NCI-H2107 (cell line): ENCODE results near the gene GDA.
"Not testable (repeated sequence)": the region's sequence is repeated elsewhere in the genome, so short reads cannot be mapped to it uniquely, and the experiment has no call there.

Experiments used
- DNase-seq: peaks from one replicate; lab custom pipeline; 2025; lab: John Stamatoyannopoulos, UW

Gene GDA

DNA sequence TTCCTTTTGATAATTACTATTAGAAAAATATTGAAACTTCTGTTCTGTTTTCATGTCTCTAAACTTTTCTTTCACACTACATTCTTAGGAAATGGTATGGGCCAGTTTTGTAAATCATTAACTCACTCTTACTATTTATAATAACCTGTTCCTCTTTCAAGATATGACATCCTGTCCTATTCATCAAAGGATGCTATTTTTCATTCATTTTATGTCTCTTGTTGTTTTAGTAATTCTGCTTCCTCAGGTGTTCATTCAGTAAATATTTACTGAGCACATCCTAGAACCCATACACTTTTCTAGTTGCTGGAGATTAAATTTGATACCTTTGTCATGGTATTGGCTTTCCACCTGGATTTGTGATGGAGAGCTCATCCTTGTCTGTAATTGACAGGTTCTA, 58.0 kb downstream of the GDA start:
- DNase-seq, result no peak

DNA sequence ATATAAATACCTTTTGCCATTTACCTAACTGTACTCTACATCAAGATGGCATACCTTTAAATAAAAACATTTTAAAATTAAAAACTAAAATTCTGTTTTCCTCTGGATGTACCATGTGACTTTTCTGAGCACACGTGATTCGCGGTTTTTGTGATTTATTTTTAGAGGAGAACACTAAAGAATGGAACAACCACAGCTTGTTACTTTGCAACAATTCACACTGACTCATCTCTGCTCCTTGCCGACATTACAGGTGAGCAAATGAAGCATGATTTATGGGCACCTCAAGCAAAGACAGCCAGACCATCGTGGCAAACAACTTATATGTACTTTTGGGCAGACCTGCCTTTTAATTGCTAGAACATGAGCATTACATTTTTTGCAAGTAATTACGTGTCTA, 61.3 kb downstream of the GDA start:
- no peak for DNase-seq

DNA sequence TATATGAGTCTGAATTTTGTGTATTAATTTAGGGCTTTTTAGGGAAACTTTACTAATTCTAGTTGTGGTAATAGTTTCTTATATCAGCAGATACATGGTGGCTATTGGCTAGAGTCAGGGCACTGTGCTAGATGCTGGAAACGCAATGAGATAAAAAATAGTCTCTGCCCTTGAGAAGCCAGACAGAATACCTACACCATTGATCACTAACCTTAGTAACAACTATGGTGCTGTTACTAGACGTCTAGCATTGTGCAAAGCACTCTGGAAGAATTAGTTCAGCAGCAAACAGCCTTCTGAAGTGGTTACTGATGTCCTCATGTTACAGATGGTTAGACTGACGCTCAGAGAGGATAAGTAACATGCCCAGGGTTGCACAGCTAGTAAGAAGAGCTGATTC, 61.8 kb downstream of the GDA start:
- no peak for DNase-seq

DNA sequence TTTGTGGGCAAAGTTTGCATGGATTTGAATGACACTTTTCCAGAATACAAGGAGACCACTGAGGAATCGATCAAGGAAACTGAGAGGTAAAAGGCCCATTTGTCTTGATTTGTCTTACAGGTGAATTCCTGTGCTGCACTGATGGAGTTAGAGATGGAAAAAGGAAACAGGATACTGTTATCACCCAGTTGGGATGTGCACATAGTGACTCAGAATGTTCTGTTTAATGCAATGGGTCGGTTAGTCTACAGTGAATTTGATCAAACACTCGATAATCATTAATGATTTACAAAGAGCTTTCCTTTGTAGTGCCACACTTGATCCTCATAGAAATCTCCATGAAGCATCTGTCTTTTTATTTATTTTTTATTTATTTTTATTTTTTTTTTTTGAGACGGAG, 64.7 kb downstream of the GDA start:
- no peak for DNase-seq

DNA sequence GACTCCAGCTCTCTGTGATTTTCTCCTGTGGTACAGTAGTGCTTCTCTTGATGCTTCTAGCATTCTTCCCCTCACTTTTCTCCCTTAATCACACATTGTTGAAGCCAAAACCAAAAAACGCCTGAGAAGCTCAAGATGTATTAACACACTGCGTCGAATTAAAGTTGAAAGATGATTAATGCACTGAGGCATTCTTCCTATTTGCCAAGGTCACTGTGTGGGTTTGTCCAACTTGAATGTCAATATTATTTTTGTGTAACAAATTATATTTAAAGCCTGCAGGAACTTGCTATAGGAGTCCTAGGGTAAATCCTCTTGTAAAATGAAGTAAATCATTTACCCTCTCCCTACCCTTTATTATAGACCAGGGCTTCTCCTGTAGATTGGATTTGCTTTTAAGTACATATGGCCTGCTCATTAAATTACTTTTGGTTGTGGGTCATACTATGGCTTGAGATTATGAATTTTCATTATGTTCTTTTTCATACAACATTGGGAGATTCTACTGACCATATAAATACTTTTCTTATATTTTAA, 68.1 kb downstream of the GDA start:
- no peak for DNase-seq

DNA sequence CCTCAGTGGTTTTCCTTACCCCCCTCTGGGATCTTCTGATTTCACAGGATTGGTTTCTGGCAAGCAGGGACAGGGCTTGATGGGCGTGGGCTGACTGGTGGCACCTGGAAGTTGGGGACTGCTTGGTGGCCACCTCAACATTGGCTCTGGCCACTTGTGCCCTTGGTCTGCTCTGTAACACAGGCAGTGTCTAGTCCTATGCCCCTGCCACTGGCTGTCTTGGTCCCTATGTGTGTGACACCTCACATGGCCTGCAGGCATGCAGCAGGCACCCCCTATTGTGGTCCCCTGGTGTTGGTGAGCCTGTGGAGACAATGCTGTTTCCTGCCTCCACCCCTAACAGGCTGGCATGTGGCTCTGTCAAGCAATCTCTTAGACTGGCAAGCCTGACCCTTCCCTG, 71.3 kb downstream of the GDA start:
- no peak for DNase-seq

DNA sequence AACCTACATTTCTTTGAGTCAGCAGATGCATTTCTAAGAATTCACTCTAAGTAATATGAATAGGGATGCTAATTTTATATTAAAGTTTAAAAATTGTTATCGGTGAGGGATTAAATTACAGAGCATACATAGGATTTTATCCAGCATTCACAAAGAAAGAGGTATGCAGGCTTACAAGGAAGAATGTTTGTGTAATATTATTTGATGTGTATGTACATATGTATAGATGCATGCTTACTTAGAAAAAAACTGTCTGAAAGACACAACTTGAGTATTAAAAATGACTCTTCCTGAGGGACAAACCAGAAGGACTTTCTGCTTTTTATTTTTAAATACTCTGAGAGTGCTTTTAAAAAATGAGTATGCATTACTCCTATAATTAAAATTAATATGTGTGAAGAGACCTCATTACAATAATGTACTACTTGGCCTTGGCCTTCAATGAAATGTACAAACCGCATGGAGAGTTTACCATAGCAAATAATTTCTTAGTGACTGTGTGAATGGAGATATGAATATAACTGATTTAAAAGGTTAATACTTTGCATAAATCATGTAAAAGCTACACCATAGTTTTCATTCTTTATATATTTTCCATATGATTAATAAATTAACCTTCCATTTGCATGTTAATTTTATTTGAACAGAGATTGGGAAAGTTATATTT, 77.0 kb downstream of the GDA start:
- DNase-seq, result no peak

DNA sequence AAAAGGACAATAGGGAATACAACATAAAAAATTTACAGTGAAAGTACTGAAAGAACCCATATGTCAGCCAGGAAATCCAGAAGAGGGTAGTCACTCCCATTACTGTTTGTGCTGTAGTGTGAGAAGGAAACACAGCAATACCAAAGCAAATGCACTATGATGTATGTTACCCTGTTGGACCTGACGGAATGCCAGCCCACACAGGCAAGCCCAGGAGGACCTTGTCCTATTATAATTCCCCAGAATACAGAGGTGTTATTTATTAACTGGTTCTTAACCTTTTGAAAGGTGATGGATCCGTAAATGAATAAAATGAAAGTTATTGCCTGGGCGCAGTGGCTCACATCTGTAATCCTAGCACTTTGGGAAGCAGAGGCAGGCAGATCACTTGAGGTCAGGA, 79.0 kb downstream of the GDA start:
- DNase-seq, result no peak

DNA sequence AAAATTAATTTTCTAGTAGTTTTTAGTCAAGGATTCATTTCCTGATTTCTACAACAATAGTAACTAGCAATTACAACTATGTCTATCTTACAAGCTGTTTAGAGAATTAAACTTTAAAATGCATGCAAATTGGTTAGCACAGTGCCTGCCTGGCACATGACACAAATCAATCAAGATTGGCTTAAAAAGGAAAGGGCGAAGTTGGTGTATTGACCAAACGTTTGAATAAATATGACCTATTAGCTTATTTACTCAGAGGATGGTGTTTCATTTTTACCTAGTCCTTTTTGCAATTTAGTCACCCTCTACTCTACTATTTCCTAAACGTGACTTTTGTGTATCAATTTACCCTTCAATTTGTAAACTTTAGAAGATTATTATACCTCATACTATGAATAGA, 83.5 kb downstream of the GDA start:
- no peak for DNase-seq

DNA sequence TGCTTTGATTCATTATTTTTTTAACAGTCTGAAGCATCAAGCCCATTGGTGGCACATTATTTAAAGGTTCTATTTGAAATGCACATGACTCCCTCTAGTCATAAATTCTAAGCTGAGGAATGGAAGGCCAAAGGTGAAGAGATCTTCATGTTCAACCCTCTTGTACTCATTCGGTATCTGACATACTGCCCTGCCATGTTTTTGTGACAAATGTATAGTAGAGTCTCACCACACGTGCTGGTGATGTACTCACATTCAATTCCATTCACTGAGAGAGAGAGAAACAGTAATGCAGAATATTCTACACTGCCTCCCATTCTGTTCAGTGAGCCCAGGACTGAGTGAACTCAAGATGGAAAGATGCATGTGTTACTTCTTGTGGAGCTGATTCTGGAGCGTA, 98.3 kb downstream of the GDA start:
- no peak for DNase-seq

DNA sequence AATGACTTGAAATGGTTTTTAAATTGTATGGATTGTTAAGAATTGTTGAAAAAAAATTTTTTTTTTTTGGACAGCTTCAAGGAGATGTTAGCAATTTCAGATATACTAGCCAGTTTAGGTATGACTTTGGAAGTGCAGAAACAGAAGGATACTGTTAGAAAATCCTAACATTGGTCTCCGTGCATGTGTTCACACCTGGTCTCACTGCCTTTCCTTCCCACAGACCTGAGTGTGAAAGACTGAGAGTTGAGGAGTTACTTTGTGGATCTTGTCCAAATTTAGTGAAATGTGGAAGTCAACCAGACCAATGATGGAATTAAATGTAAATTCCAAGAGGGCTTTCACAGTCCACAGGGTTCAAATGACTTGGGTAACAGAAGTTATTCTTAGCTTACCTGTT, 102.3 kb downstream of the GDA start:
- no peak for DNase-seq

DNA sequence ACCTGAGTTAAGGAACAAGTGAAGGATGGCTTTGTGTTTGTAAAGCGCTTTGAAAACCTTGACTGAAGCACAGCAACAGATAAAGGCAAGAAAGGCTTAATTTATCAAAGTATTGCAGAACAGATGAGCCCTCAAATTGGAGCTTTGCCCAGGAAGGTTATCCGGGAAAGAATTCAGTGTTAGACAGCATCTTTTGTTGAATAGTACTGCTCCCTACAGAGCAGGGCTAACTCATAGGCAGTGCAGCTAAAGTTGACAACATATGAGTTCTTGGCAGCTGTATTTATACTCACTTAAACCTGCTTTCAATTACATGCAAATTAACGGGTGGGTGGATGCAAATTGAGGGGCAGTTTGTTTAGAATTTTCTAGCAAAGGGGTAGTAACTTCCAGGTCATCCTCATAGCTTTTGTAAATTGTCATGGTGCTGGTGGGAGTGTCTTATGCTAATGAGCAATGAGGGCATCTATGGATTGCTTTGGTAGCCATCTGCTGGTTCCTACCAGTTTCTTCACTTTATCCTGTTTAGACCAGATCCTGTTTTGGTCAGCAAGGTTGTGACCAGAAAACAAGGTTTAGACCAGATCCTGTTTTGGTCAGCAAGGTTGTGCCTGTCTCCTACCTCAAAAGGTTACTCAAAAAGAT, 105.8 kb downstream of the GDA start:
- no peak for DNase-seq

DNA sequence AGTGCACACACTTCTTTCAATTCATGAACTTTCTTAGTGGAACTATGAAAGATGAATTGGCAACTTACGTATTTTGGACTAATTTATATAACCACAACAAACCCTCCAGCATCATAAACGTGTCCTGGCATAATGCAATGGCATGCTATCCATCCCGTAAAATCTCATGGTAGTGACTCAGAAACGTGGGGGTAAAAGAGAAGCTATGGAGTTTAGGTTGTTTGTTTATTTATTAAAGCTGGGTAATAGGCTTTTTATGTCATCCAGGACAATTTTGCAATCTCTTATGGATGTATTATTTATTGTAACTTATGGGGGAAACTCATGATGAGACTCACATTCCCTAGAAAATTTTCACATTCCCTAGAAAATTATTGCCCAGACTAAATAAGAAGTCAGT, 106.3 kb downstream of the GDA start:
- DNase-seq, result no peak

DNA sequence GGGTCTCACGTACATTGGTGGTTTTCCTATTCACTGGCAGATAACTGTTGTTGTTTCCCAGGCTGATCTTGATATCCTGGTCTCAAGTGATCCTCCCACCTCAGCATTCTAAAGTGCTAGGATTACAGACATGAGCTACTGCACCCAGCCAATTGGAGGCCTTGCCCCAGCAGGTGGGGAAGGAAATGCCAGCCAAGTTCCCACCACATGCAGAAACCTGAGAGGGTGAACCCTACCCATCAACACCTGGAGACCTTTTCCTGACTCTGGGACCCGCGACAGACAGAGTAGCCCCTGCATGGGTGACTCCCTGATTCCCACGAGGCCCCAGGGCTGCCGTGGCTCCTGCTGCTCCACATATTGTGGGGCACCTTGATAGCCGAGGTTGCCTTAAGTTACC, 107.7 kb downstream of the GDA start:
- no peak for DNase-seq

DNA sequence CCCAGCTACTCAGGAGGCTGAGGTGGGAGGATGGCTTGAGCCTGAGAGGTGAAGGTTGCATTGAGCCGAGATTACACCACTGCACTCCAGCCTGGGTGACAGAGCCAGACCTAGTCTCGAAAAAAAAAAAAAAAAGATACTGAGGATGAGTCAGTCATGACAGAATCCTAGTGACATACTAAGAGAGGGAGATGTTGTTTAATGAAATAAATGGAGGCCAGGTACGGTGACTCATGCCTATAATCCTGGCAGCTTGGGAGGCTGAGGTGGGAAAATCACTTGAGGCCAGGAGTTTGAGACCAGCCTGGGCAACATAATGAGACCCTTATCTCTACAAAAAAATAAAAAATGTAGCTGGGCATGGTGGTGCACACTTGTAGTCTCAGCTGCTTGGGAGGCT, 108.6 kb downstream of the GDA start:
- no peak for DNase-seq

DNA sequence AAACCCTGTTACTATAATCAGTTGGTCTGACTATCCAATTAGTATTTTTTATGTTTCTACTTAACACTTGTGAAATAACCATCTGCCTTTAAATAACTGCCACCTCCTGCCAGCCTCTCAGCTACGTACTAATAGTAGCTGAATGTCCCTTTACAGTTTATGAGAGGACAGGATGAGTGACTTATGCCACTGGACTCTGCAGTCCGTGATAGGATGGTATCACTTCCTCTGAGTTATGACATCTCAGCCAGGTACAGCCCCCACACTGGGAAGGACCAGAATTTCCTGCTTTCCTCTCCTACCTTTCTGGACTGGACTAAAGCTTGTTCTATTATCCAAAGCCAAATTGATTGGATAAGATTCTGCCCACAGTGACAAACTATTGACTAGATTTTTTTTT, 112.8 kb downstream of the GDA start:
- DNase-seq, result no peak

DNA sequence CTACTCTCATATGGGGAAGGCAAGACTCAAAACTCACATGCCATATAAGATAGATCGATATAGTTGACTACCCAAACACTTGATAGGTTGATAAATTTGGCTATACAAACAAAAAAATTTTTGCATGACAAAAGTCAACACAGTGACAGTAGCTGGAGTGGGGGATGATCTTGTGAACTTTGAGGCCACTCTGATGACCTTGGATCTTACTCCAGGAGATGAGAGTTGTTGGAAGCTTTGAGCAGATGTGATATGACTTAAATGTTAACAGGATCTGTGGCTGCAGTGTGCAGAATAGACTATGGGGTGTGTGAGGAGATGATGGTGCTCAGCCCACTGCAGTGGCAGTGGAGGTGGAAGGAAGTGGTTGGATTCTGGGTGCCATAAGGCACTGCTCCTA, 114.3 kb downstream of the GDA start:
- DNase-seq, result no peak

DNA sequence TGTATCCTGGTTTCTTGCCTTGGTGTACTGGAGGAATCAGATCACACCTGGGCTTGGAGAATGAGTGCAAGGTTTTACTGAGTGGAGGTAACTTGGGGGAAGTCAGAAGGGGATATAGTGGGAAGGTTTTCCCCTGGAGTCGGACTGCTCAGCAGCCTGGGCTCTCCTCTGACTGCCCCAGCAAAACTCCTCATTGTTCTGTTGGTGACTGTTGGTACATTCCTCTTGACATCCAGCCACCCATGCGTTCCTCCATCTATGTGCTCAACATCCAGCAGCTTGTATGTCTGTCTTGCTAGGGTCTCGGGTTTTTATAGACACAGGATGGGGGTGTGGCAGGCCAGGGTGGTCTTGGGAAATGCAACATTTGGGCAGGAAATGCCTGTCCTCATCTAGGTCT, 119.7 kb downstream of the GDA start:
- DNase-seq, result no peak

DNA sequence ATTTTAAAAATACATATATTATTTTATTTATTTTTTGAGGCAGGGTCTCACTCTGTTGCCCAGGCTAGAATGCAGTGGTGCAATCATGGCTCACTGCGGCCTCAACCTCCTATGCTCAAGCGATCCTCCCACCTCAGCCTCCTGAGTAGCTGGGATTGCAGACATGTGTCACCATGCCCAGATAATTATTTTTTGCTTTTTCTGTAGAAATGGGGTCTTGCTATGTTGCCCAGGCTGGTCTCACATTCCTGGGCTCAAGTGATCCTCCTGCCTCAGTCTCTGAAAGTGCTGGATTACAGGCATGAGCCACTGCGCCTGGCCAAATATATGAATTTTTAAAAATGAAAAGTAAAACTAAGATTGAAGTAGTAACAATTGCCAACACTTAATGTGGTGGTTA, 121.1 kb downstream of the GDA start:
- DNase-seq, result not testable (repeated sequence)

DNA sequence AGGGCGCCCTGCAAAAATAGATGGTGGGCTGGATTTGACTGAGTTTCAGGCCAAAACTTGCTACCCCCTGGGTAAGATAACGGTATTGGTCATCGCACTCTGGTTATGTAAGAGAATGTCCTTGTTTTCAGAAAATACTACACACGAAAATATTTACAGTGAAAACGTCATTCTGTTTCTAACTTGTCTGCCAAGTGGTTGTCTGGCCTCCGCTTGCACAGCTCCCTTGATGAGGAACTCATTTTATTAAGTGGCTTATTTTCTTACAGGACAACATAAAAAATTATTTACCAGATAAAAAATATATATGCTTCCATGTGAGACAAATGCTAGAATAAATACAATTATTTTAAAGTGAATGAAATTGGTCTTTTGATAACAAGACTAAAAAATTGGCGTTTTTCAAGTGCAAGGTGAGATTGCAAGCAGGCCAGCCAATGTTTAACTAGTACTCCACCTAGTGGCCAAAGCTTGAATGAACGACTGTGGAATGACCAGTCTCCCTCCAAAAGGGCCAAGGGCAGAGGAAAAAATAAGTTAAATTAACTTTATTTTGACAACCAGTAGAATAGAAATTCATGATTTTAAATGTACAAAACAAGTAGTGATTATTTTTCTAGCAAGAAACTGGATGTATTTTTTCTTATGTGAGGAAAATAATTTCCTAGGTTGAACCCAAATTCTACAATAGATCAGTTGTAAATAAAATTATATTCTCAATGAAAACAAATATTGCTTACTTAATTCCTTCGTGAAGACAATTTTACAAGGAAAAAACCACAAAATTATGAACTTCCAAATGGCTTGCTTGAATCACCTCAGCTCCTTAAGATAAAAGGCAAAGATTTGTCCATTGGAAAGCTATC, 122.6 kb downstream of the GDA start:
- no peak for DNase-seq

DNA sequence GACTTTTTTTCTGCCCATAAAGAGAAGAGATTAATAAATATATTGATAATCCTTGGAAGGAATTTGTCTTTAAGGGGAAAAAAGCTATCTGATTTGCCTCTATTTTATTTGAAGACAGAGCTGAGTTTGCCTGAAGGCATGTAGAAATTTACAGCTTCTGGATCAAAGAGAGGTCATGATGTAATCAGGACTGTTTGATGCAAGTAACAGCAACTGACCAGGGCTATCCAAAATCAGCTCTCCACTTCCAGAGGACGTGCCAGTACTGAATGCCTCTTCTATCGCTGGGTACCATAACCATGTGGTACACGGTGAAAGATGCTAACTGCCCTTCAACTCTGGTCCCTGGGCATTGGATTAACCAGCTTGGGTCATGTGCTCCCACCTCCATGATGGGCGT, 125.2 kb downstream of the GDA start:
- DNase-seq, result no peak

DNA sequence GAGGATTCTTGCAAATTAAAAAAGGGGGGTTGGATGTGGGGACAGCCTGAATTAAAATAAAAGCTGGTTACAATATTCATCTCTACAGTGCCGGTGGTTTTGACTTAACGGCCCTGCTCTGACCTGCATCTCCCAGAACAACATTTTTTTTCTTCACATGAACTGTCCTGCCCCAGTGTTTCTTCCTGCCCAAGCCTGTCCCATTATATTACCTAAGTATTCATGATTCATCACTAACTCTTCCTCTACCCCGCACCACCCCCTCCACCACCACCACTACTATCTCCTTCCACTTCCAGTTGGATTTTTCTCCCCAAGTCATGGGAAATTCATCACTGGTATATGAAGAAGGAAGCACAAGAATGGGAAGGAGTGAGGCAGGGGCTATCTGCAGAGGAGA, 125.7 kb downstream of the GDA start:
- no peak for DNase-seq

DNA sequence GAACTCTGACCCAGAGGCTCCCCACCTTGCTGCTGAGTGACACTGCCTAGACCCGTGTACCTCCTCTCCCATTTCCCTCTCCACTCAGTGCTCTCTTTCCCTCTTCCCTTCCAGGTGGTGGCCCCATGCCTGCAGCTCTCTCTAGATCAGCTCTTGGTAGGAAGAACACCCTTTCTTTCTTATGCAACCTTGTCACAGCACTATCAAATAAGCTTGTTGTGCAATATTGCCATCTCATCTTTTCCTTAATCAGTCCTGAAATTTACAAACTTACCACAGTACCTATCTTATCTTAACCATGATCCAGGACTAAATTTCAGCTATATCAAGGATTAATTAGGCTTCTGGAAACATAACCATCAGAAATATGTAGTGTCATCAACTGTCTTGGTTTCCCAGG, 127.2 kb downstream of the GDA start:
- no peak for DNase-seq
